Stimulated activated CD4-positive, alpha-beta T cell treated with anti-CD3 and anti-CD28 coated beads, Interleukin-2, amount 100 ng/mL, for 48 hours (primary cell): ENCODE results near the gene NQO2.
"Not testable (repeated sequence)": the region's sequence is repeated elsewhere in the genome, so short reads cannot be mapped to it uniquely, and the experiment has no call there.

Source experiments
- DNase-seq, 2 donors: peaks; one replicate each; pipeline ENCODE4 v3.0.0-alpha.2; 2020

The NQO2 gene

DNA sequence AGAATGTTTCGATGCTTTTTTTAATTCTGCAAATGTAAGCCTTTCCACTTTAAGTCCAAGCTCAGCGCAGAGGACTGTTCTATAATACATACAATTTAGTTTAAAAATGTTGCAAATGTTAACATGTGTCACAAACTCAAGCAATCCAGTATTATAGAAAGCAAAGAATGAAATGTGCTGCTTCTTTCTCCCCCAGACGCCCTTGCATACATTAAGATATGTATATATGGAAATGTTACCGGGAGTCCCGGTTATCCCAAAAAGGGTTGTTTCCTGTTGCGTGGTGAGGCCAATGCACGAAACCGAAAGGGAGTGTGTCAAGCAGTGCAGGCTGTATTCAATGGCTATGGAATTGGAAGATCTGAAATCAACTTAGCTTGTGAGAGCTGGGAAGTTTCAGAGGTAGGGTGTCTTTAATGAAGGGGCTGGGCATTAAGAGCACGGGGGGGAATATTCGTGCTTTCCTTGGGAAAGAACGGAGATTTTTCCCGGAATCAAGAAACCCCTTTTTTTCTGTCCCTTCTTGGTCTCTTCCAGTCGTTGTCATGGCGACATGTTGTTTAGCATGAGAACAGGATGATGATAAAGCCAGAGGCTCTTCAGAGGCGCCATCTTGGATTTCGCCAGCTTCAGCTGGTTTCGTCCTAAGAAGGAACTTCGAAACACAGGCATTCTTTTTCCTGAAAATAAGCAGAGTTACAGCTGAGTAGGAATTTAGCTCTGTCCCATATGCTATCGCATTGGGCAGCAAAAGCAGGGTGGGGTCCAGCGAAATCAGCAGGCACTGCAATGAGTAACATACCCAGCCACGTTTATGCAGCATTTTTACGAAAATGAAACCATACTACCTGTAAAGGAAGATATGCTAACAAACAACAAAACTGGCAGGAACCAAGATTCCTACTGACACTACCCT, 10.1 kb upstream of the NQO2 start:
- peak; percentile 52 to 69 for DNase-seq

- DNase-seq, result peak in 1 of 2 donors; percentile 7
Observed at GRCh38 chr6:2990248-2990931, 9.3 kb upstream of the NQO2 start.

GRCh38 chr6:2990932-2991506, 8.7 kb upstream of the NQO2 start:
- DNase-seq, result no peak

GRCh38 chr6:2992330-2992979, 7.2 kb upstream of the NQO2 start:
- DNase-seq, result no peak

DNA sequence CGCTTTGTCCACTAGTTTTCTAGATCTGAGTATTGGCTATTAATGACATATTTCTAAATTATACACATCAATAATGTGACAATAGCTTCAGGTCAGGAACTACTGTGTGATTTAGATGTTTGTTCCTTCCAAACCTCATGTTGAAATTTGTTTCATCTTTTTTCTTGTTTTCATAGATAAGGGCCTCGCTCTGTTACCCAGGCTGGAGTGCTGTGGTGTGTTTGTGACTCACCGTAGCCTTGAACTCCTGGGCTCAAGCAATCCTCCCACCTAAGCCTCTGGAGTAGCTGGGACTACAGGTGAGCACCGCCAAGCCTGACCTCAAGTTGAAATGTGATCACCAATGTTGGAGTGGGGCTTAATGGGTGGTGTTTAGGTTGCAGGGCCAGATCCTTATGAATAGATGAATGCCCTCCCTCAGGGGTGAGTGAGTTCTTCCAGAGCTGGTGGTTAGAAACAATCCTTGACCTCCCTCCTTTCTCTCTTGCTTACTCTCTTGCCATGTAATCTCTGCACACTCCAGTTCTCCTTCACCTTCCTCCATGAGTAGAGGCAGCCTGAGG, 5.9 kb upstream of the NQO2 start:
- no peak for DNase-seq

- peak; percentile 28 to 31 for DNase-seq
Observed at GRCh38 chr6:2998249-2998997, 1.3 kb upstream of the NQO2 start.

GRCh38 chr6:2998998-2999617, 586 bp upstream of the NQO2 start:
- peak in 1 of 2 donors; percentile 48 for DNase-seq

DNA sequence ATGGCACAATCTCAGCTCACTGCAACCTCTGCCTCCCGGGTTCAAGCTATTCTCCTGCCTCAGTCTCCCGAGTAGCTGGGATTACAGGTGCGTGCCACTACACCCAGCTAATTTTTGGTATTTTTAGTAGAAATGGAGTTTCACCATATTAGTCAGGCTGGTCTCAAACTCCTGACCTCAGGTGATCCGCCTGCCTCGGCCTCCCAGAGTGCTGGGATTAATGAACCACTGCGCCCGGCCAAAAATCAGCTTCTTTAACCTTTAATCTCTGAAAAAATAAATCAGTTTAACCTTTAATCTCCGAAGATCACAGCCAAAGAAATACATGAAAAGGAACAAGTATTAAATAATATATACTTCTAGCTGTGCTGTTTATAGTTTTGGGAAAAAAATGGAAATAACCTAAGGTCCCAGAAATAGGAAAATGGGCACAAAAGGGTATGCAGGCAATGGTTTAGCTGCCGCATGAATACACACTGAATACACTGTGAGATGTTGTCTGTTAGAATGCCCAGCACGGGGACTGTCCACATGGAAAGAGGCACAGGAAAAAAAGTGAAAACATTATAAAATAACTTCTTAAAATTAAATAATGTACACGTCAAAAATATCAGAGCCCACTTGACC, 1.6 kb downstream of the NQO2 start:
- no peak for DNase-seq

DNA sequence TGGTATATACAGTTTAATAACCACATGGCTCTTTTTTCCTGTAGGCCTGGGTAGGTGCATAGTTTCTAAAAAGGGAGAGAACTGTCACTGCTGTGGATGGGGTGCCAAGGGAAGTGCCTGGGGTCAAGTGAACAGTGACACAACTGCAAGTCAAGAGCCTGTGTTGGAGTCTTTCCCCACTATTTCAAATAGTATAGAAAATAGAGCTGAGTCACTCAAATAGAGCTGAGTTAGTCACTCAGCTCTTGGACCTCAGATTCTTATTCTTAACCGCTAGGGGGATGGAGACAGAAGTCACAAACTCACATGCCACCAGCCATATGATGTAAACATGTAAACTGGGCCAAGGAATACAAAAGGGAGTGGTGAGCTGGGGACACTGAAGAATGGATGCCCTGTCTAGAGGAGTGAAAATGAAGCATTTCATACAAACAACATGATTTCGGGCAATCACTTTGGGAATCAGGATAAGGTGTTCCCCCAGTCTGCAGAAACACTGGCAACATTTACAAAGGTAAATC, 2.1 kb downstream of the NQO2 start:
- DNase-seq, result no peak

DNA sequence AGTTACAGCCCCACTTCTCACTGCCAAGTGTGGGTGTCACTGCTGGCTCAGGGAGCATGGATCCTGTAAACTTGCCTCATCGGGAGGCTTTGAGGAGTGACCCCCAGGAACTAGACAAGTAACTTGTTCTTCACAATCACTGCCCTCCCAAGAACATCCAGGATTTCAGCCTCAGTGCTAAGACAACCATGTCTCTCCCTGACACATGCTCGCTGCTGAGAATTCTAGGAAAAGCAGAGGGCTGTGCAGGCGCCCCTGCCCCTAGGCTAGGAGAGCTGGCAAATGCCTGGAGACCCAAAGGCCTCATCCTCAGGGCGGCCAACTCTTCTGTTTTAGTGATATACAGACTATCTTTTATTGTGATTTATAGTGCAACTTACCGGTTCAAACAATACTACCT, 3.5 kb downstream of the NQO2 start:
- not testable (repeated sequence) for DNase-seq

DNA sequence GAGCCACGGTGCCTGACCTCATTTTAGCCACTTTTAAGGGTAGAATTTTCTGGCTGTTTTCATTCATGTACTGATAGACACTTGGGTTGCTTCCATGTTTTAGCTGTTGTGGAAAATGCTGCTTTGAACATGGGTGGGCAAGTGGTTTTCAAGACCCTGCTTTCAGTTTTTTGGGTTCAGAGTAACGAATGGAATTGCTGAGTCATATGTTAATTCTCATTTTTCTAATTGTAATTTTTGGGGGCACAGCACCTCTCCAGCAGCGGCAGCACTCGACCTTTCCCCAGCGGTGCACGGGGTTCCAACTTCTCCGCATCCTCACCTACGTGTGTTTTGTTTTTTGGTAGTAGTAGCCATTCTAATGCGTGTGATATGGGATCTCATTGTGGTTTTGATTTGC, 5.4 kb downstream of the NQO2 start:
- no peak for DNase-seq

- DNase-seq, result no peak
Observed at GRCh38 chr6:3005874-3006273, 6.2 kb downstream of the NQO2 start.

DNA sequence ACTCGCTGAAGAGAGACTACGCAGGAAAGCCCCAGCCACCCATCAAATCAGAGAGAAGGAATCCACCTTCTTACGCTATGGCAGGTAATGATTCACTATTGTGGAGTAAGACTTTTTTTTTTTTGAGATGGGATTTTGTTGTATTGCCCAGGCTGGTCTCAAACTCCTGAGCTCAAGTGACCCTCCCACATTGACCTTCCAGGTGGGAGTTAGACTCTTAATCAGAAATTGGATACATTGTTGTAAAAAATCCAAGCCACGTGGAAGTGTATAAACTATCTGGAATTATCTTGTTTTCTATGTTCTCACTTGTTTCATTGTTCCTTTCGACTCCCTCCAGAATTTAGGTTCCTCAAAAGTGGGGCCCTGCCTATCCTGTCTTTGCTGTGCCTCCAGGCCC, 6.8 kb downstream of the NQO2 start:
- no peak for DNase-seq

DNA sequence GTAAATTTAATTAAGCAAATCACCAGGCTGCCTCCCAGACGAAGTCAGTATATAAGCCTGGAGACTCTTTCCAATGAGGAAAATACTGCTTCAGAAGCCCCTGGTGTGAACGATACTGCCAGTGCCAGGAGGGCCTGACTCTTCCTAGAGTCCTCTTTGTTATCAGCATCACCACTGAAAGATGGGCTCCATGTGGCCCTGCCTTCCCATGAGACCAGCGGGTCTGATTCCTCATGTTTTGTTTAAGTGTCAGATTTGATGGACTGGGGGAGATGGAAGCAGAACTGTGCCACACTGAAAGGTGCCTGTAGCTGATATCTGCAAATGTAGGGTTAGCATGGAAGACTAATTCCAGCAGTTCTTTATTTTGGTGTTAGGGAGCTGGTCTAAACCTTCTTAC, 7.9 kb downstream of the NQO2 start:
- DNase-seq, result no peak

- DNase-seq, result not testable (repeated sequence)
Observed at GRCh38 chr6:3008712-3009265, 9.1 kb downstream of the NQO2 start.

- no peak for DNase-seq
Observed at GRCh38 chr6:3009930-3010329, 10.2 kb downstream of the NQO2 start.

DNA sequence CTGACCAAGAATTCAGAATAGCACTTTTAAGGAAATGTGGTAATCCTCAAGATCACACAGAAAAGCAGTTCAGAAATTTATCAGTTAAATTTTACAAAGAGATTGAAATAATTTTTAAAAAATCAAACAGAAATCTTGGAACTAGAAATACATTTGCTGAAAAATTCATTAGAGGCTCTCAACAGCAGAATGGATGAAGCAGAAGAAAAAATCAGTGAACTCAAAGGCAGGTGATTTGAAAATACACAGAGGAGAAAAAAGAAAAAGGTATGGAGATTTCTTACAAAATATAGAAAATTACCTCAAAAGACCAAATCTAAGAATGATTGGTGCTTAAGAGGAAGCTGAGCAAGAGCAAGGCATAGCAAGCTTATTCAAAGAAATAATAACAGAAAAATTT, 11.5 kb downstream of the NQO2 start:
- DNase-seq, result no peak

DNA sequence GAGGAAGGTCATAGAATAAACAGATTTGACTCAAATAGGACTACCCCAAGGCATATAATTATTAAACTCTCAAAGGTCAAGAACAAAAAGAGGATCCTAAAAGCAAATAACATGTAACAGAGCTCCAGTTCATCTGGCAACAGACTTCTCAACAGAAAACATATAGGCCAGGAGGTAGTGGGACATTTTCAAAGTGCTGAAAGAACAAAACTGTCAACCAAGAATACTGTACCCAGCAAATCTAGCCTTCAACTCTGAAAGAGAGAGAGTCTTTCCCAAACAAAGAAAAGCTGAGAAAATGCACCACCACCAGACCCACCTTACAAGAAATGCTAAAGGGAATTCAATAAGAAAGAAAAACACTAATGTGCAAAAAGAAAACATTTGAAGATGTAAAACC, 11.9 kb downstream of the NQO2 start:
- DNase-seq, result no peak

GRCh38 chr6:3013486-3013885, 13.8 kb downstream of the NQO2 start:
- DNase-seq, result no peak

- DNase-seq, result no peak
Observed at GRCh38 chr6:3013901-3014674, 14.4 kb downstream of the NQO2 start.
